ENCODE results near the gene UBE2G2.

The UBE2G2 gene

DNA sequence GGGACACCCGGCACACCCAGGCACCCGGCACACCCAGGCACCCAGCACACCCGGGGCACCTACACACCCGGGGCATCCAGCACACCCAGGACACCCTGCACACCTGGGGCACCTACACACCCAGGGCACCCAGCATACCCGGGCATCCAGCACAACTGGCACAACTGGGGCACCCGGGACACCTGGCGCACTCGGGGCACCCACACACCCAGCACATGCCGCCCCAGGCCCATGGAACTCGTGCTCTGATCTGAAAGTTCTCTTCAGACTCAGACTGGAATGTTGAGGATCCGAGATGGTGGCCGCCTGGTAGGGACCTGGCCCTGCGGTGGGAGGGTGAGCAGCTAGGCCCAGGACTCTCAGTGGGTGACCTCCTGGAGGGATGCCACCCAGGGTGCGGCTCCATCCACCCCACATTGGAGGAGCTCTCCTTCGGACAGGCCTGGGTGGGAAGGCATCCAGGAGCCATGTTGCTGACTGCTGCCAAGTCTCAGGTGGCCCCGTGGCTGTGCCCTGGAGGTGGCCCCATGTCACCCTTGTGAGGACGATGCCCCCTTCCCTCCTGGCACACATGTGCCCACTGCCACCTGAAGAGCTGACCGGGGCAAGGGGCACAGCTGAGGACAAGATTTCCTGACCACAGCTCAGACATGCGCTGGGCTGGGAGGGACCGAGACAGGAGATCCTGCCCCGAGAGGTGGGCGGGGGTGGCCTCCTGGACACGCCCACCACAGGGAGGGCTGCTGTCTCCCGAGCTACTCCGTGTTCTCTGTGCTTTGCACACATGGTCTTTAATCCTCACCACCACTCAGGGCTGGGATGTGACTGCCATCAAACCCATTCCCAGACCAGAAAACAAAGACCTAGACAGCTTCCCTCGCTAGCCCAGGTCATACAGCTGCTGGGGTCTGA lies 37.0 kb downstream of the UBE2G2 start:
- DNase-seq (ENCODE audit: low read depth, low spot score), result no peak

DNA sequence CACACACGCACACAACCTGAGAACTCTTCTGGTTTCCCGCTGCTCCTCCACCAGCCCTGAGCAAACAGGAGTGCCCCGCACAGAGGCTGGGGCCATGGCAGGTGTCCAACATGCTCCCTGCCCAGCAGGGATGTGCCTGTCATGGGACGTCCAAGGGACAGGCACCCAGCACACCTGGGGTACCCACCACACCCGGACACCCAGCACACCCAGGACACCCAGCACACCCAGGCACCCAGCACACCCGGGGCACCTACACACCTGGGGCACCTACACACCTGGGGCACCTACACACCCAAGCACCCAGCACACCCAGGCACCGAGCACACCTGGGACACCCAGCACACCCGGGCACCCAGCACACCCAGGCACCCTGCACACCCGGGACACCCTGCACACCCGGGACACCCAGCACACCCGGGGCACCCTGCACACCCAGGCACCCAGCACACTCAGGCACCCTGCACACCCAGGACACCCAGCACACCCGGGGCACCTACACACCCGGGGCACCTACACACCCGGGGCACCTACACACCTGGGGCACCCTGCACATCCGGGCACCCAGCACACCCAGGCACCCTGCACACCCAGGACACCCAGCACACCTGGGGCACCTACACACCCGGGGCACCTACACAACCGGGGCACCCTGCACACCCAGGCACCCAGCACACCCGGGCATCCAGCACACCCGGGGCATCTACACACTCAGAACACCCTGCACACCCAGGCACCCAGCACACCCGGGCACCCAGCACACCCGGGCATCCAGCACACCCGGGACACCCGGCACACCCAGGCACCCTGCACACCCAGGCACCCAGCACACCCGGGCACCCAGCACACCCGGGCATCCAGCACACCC lies 37.9 kb downstream of the UBE2G2 start:
- no peak for DNase-seq (ENCODE audit: low read depth, low spot score)

DNA sequence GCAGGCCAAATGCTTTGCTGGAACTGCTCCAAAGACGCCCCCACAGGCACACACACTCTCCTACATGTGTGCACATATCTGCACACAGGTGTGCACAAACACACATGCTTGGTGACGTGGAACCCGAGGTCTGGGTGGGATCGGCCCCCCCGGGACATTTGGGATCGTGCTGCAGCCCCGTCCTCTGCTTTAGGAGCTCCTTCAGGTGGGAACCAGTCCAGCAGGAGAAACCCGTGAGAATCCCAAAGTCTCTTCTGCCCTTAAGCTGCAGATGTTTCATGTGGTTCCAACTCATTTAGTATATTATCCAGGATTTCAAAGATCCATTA lies 38.6 kb downstream of the UBE2G2 start:
- DNase-seq (ENCODE audit: low read depth, low spot score), result no peak

DNA sequence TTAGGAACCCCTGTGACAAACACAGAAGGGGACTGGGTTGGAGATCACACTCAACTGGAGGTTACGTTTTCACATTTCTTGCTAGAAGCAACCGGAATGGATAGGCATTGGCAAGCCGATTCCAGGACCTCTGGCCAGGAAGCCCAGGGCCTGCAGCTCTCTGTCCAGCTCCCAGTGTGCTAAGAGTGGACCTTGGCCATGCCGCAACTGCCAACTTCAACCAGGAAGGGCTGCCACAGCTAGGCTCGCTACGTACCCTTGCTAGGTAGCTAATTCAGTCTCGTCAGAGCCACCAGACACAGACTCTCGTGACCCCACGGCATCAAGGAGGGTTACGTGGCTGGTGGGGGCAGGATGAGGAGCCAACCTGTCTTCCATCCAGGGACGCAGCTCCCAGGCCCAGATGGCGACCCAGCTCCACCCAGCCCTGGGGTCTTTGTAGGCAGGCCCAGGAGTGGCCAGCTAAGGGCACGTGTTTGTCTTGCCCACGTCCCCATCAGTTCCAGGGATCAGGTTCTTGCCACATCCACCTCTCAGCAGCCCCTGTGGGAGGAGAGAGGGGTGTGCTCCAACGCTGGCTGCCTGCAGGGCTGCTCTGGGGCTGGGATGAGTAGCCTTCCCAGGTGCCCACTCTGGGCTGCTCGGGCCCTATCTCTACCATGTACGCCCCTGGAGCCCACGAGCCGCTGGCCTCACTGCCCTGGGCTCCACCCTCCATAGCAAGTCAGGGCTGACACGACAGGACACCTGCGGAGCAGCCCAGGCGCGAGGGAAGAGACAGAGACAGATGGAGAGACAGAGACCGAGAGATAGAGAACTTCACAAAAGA lies 39.2 kb downstream of the UBE2G2 start:
- no peak for DNase-seq (ENCODE audit: low read depth, low spot score)

DNA sequence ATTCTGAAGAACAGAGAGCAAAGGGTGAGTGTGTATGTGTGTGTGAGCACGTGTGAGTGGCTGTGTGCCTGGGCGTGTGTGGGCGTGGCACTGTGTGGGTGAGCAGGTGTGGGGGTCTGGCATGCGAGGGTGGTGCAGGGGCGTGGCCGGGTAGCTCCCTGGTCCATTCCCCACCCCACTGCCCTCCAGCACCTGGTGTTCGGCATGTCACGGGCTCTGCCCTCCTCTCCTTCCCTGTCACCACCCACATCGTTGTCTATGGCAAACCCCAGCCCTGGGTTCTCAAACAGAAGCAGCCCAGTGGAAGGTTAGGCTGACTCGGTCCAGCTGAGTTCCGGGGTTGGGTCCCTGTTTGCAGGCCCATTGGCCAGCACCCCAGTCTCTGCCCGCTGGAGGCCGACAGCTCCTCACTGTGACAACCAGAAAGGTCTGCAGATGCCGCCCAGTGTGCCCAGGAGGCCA lies 39.8 kb downstream of the UBE2G2 start:
- DNase-seq (ENCODE audit: low read depth, low spot score), result no peak

DNA sequence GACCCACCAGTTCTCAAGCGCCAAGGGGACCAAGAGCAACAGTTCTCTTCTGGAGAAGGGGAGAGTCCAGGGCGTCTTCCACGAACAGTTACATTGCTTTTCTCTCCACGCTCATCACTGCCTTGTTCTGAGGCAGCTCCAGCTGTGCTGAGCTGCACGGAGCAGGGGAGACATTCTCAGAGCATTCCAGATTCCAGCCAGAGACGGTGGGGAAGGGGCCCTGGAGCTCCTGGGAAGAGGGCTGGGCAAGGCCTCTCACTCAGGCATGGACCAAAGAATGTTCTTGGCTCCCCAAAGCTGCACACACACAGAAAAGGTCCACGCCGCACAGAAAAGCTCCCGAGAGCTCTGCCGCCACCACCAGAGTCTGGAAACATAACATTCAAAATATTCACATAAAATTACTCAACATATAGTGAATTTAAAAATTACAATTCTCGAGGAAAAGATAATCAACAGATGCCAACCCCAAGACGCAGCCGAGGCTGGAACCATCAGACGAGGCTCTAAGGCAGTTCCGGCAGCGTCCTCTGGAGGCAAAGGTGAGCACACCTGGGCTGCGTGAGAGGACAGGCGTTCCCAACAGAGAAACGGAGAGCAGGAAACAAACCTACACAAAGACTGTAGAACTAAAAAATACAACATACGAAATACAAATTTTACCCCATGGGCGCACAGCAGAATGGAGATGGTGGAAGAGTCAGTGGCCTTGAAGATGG lies 40.5 kb downstream of the UBE2G2 start:
- no peak for DNase-seq (ENCODE audit: low read depth, low spot score)

DNA sequence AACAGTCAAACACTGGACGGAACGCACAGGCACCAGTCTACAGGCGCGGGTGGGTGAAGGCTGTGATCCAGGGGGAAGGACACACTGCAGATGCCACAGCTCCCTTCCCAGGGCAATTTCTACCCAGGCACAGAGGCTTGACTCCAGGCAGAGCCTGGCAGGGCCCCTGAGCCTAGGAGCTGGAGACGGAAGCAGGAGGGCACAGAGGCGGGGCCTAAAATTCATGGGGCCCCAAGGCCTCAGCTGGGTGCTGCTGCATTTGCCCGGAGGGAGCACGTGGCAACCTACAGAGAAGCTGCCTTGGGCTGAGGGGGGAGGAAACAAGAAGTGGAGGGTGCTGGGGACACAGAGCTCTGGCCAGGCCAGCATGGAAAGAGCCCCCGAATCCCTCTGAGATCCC lies 41.2 kb downstream of the UBE2G2 start:
- no peak for DNase-seq (ENCODE audit: low read depth, low spot score)

DNA sequence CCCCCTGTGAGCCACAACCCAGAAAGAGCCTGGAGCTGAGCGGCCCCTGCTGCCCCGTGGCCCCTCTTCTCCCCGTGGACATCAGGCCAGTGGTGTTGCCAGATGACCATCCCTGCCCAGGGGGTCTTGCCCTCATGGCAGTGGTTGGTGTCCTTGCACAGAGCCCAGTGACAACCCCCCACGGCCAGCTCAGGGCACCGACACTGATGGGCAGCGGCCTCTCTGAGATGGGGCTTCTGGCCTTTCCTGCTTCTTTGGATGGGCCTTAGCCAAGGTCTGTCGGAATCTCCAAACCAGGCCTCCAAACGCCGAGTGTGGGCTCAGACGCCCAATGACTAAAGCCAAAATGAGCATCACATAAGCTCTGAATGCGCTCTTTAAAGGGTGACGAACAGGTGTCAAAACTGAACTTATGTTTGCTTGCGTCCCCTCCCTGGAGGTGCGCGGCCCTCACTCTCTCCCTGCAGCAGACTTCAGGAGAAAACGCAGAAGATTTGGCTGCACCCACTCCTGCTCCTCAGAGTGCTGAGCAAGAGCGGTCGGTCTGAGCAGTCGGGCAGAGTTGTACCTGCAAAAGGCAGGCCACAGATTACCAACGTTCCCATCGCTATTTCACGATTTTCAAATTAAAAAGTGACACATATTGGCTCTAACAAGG lies 41.9 kb downstream of the UBE2G2 start:
- no peak for DNase-seq (ENCODE audit: low read depth, low spot score)

DNA sequence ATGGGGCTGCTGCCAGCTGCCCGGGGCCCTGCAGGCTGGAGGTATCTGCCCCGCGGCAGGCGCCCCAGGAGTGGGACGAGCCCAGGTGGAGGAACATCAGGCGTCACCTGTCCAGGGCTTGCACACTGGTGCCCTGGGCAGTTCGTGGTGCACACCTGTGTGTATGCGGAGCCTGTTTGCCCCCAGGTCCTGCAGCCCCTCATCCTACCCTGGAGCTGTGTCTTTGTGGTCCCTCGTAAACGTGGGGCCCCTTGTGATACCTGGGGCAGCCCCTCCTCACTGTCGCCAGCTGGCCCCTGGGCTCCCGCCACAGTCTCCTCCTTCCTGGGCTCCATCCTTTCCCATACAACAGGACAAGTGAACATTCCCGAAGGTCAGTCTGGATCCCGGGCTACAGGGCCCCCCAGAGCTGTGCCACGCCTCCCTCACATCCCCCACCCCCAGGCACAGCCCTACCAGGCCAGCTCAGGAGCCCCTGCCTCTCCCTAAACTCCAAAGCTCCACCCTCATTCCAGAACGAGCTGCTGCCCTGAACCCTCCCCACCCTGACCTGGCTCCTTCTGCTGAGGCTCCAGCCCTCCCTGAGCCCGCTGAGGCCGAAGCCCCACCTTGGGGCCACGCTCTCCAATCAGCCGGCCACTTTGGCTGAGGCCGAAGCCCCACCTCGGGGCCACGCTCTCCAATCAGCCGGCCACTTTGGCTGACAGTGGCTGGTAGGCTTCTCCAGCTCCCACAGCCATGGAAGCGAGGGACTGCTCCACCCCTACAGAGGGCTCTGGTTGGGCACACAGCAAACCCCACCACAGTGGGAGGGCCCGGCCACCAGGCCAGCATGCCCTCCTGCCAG lies 42.6 kb downstream of the UBE2G2 start:
- DNase-seq (ENCODE audit: low read depth, low spot score), result no peak

DNA sequence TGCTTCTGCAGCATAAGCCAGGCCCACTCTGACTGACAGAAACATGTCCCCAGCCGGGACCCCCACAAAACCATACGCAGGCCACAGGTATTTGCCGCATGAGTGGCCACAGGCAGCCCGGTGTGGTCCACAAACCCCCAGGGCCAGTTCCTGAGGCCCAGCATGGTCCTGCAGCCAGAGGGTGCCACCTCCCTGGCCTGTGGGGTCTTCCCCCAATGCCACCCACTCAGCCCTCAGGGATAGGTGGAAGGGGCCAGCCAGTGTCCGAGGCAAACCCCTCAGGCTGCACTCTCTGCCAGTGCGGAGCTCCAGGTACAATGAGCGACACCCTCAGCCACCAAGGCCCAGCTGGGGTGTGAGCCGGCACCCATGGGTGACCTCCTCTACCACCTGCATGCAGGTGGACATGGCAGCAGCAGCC lies 43.5 kb downstream of the UBE2G2 start:
- DNase-seq (ENCODE audit: low read depth, low spot score), result no peak

DNA sequence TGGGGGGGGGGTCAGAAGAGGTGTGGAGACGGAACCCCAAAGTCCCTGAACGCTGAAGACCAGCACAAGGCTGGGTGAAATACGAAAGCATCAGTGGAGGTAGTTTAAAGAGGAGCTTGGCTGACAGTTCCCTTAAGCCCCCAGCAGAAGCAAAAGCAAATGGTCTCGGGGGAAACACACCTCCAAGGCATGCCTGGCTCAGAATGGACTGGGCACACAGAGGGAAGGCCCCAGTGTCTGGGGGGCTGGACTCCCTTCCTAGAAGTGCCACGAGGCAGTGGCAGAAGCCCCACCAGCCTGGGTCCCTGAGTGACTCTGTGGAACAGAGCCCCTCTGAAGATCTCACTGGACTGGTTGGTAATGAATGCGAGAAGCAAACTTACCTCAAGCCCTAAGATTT lies 43.9 kb downstream of the UBE2G2 start:
- DNase-seq (ENCODE audit: low read depth, low spot score), result no peak

DNA sequence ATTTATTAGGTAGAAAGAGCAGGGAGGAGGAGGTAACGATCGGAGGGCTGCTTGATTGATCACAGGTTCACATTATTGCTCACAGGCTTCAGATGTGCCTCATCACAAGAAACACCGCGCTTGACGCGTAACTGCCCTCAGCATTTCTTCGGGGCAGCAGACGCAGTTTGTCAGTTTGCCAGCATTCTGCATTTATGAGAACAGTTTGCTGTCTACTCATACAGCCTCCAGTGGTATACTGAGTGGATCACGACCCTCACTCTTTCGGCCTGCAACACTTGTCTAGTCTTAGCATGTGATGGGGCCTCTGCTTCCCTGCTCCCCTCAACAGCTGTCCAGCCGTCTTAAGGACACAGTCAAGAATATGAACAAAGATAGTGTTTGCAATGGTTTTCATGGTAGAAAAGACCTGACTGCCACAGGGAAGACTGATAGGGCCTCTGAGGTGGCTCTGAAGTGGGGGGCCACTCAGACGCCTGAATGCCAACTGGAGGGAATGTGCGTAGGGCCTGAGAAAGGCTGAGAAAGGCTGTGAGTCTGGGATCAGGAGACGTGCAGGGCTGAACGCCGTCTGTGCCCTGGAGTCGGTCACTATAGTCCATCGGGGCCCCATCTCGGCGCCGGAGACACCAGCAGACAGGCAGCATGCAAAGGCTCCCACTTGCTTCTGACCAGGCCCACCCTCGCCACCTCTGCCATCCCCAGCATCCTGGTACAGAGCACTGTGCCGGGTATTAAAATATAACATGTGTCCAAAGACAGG lies 45.0 kb downstream of the UBE2G2 start:
- no peak for DNase-seq (ENCODE audit: low read depth, low spot score)

DNA sequence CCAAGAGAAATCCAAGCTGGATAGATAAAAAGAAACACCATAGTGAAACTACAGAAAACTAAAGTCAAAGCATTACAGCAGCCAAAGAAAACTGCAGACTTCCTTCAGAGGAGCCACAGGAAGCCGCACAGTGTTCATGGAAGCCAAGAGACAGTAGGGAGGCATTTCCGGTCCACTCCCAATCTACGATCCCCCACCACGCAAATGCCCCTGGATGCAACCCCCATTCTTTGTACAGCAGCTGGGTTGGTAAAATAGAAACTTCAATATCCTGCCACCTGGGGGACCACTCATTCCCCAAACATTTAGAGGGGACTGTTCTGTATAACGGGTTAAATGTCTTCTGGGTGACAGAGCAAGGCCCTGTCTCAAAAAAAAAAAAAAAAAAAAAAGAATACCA lies 46.4 kb downstream of the UBE2G2 start:
- no peak for DNase-seq (ENCODE audit: low read depth, low spot score)

DNA sequence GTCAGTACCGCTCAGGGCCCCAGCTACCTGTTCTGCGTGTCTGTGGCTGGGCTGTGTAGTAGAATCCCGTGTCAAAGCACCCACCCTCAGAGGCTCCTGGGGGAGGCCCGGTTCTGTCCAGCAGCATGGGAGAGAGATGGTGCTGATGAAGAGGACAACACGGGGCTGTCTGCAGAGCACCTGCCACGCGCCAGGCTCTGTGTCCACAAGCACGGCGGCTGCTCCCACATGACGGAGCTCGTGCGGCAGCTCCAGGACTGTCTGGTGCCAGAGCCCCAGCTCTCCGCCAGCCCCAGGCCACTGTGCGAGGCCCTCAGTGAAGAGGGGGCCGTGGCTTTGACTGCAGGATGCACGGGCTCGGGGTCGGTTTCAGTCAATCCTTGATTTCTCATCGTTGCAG lies 48.3 kb downstream of the UBE2G2 start:
- DNase-seq (ENCODE audit: low read depth, low spot score), result no peak

DNA sequence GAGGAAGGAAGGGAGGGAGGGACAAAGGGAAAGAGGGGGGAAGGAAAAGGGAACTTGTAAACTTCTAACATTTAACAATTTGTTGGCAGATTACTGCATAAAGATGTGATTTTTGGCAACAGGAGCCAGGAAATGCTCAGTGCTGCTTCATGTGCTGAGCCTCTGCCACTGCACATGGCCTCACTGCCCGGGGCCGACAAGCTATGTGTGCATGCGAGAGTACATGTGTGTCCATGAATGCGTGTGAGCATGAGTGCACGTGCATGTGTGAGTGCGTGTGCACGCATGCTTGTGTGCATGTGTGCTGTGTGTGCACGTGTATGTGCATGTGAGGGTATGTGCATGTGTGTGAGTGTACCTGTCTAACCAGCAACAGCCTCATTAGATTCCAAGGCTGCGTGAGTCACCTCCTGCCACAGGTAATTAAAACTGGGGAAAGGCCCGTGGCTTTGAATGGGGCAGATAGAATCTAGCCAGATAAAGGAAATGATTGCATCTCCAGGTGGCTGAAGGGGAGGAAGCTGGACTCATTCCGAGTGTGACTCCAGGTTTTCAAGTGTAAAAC lies 48.9 kb downstream of the UBE2G2 start:
- no peak for DNase-seq (ENCODE audit: low read depth, low spot score)

DNA sequence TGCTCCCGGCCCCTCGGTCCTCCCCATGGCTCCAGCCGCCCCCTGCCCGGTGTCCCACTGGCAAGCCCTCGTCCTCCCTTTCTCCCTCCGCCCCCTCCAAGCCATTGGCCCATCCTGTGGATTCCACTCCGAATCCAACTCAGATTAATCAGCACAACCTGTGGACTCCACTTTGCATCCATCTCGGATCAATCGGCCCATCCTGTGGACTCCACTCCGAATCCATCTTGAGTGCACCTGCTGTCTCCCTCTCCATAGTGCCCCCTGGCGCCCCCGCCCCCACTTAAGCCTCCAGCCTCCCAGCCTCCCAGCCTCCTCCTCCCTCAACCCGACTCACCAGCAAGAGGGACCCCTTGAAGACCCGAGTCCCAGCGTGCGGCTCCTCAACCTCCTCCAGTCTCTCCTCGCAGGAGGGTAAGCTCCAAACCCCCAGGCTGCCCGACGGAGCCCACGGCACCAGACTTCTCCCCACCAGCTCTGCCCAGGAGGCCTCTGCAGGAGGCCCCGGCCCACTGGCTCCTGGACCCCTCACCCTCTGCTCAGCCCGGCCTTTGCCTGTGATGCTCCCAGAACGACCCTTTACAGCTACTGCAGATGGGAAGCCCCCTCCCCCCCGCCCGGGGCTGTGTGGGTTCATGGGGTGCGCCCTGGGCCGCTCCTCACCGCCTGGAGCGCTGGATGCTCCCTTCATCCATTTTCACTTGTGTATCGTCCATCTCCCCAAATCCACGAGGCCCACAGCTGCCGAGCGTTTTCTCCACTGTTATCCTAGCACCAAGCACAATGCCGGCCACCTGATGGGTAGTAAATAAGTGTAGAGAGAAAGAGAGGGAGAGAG lies 49.6 kb downstream of the UBE2G2 start:
- DNase-seq (ENCODE audit: low read depth, low spot score), result no peak

DNA sequence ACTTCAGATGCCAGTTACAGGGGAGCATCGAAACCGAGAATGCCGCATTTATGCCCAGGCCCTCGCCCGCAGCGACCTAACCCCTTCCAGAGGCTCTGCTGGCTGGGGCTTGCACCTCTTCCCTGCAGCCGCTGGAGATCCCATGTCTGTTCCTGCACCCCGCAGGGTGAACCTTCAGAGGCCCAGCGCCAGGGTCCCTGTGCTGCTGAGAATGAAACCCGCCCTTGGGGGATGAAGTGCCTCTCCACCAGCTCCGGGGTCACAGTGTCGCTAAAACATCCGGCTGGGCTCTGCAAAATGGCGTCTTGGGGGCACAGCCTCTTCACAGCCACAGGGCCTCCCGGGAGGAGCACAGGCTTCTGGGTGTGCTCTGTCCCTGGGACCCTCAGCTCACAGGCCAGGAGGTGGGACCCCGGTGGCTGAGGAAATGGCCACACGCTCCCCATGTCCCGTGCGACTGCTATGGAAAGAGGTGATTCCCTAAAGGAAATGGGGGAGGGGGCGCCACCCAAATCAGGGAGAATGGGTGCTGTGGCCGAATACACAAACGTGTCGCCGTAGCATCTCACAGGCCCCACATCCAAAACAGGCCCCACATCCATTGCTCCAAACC lies 50.3 kb downstream of the UBE2G2 start:
- no peak for DNase-seq (ENCODE audit: low read depth, low spot score)

Measured in ELF-1 (cell line).